T-cell (primary cell): ENCODE measurements around the gene C2orf80. TPM values are rescaled to one million over a fixed set of nuclear protein-coding genes. Genes with fewer than 3 reads are reported as not detected.
"Not testable (repeated sequence)": the region's sequence is repeated elsewhere in the genome, so short reads cannot be mapped to it uniquely, and the experiment has no call there.

Experiments
- ATAC-seq, 4 experiments: fragments of 200-7000 bp in 3 of 4; fragments of 150-1000 bp in 1 of 4; cut with Tn5 transposase; replicated peaks in 1 of 4; 1 replicate in 3 of 4; 2 replicates in 1 of 4; pipeline ENCODE4 v1.10.0; 2021; ENCODE audit warnings: moderate library complexity in 3 of 4, mild to moderate bottlenecking in 2 of 4, moderate number of reproducible peaks in 1 of 4
- CTCF ChIA-PET, 2 donors: fragments of 300-600 bp; sonication (Branson Sonifier 250); formaldehyde crosslinking; loops; one replicate each; lab custom pipeline; 2022; ENCODE audit warnings: antibody characterized with exemption in 2 of 2; lab: Charles Lee
- POLR2A ChIA-PET, 2 donors: fragments of 300-600 bp; sonication (Branson Sonifier 250); formaldehyde crosslinking; loops; one replicate each; lab custom pipeline; 2022; ENCODE audit warnings: antibody characterized with exemption in 2 of 2; lab: Charles Lee
- DNase-seq, 35 experiments: peaks; one replicate each; pipeline versions ENCODE4 v3.0.0 to v3.0.0-alpha.2; 2013 to 2023
- H3K27ac ChIP-seq: one replicate; pipeline ENCODE4 v1.5.1; 2013; ENCODE audit warnings: low read length
- H3K27me3 ChIP-seq, 2 experiments: replicated peaks in 1 of 2; 1 replicate in 1 of 2; 2 replicates in 1 of 2; pipeline versions ENCODE4 v1.6.1 to v1.7.0; 2013; ENCODE audit warnings: low read length in 1 of 2, mixed read lengths in 1 of 2; ENCODE audit not compliant: control insufficient read depth in 2 of 2, insufficient read depth in 2 of 2; ENCODE audit errors: extremely low read depth in 1 of 2
- H3K36me3 ChIP-seq, 2 donors: 1 replicate in 1 of 2; 2 replicates in 1 of 2; pipeline versions ENCODE4 v1.6.1 to v1.7.0; 2013; ENCODE audit warnings: low read length in 1 of 2; ENCODE audit not compliant: control insufficient read depth in 2 of 2, insufficient read depth in 1 of 2; ENCODE audit errors: extremely low read depth in 1 of 2
- H3K4me1 ChIP-seq, 2 experiments: 1 replicate in 1 of 2; 2 replicates in 1 of 2; pipeline versions ENCODE4 v1.6.1 to v1.7.0; 2013; ENCODE audit warnings: low read length in 2 of 2, mixed read lengths in 1 of 2; ENCODE audit not compliant: insufficient read depth in 2 of 2, control insufficient read depth in 1 of 2; ENCODE audit errors: extremely low read depth in 1 of 2
- H3K4me3 ChIP-seq, 2 donors: 1 replicate in 1 of 2; 2 replicates in 1 of 2; pipeline versions ENCODE4 v1.5.1 to v1.7.0; 2013; ENCODE audit warnings: mild to moderate bottlenecking in 2 of 2, low read length in 1 of 2, moderate library complexity in 1 of 2; ENCODE audit not compliant: control insufficient read depth in 1 of 2; ENCODE audit errors: extremely low read depth in 1 of 2
- H3K9me3 ChIP-seq: 2 replicates; pipeline ENCODE4 v1.7.0; 2013
- H3K27ac Mint-ChIP-seq, 2 donors: one replicate each; pipeline ENCODE4 v1.8.0; 2020 to 2021; ENCODE audit warnings: mild to moderate bottlenecking in 2 of 2, mixed read lengths in 2 of 2
- H3K27me3 Mint-ChIP-seq, 2 donors: one replicate each; pipeline ENCODE4 v1.8.0; 2021 to 2022; ENCODE audit warnings: mixed read lengths in 2 of 2
- H3K36me3 Mint-ChIP-seq: one replicate; pipeline ENCODE4 v1.8.0; 2021; ENCODE audit warnings: mixed read lengths
- H3K4me1 Mint-ChIP-seq, 3 donors: one replicate each; pipeline ENCODE4 v1.8.0; 2020 to 2022; ENCODE audit warnings: mixed read lengths in 3 of 3, mild to moderate bottlenecking in 1 of 3
- H3K4me3 Mint-ChIP-seq, 3 donors: one replicate each; pipeline ENCODE4 v1.8.0; 2020 to 2022; ENCODE audit warnings: mild to moderate bottlenecking in 3 of 3, mixed read lengths in 3 of 3, moderate library complexity in 3 of 3
- H3K9me3 Mint-ChIP-seq, 3 donors: one replicate each; pipeline ENCODE4 v1.8.0; 2020 to 2022; ENCODE audit warnings: mixed read lengths in 3 of 3
- WGBS: methylation state at CpG from one replicate; pipeline ENCODE4 v1.1.5; 2013; ENCODE audit warnings: missing lambda C conversion rate; ENCODE audit not compliant: insufficient coverage; 5-methylcytosine and 5-hydroxymethylcytosine counted together
- total RNA-seq, 35 experiments: library from RNA in 6 of 35; stranded (reverse) in 6 of 35; fragments of 120-200 nt in 1 of 35; gene quantifications; one replicate each; pipeline versions ENCODE4 v1.2.1 to v1.2.4 and lab custom pipeline; 2013 to 2026

The C2orf80 gene
- total RNA-seq, 5 donors from 2014 or later (not counting 1 experiment from before 2014, with no cell fraction given): not detected

DNA sequence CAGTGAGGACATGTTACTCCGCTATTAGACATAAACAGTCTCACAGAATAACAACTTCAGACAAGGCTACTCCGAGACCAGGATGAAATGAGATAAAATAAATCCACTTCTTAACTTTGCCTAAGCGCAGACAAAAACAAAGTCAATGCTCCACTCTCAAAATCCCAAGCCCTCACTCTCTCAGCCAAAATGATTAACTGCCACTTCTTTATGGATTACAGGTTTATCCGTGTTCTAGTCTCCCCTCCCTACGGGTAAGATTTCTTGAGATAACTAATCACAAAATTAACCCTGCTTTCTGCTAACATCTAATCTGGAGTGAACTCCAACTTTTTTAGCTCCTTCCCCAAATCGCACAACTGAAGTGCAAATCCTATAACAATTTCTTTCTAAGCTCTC, 59.1 kb downstream of the C2orf80 start:
- Histone ChIP-seq H3K4me1 (peaks cover 6 to 10% of the 10 kb centered on the region in 2 experiments), H3K27me3 (peaks cover 0 to 8% of the 10 kb centered on the region in 2 experiments), H3K4me3 (no peak overlapping the region), H3K36me3 (no peaks in the 10 kb centered on the region), H3K27ac (no peak overlapping the region), H3K9me3 (no peaks in the 10 kb centered on the region)
- DNase-seq: no peak
- H3K27ac Mint-ChIP-seq: no peak overlapping the region
- H3K4me1 Mint-ChIP-seq: peaks cover 5 to 10% (median 10%) of the 10 kb centered on the region in 3 donors
- no peaks in the 10 kb centered on the region for H3K36me3 Mint-ChIP-seq
- peaks cover 0 to 2% (median 0%) of the 10 kb centered on the region in 3 donors for H3K9me3 Mint-ChIP-seq
- ChIA-PET POLR2A (no interaction called here), CTCF (no interaction called here)
- no peak overlapping the region for H3K4me3 Mint-ChIP-seq
- ATAC-seq: no peak
- peaks cover 8 to 11% of the 10 kb centered on the region in 2 donors for H3K27me3 Mint-ChIP-seq
- 97% methylated on average over 3 of the region's 6 CpGs for WGBS

DNA sequence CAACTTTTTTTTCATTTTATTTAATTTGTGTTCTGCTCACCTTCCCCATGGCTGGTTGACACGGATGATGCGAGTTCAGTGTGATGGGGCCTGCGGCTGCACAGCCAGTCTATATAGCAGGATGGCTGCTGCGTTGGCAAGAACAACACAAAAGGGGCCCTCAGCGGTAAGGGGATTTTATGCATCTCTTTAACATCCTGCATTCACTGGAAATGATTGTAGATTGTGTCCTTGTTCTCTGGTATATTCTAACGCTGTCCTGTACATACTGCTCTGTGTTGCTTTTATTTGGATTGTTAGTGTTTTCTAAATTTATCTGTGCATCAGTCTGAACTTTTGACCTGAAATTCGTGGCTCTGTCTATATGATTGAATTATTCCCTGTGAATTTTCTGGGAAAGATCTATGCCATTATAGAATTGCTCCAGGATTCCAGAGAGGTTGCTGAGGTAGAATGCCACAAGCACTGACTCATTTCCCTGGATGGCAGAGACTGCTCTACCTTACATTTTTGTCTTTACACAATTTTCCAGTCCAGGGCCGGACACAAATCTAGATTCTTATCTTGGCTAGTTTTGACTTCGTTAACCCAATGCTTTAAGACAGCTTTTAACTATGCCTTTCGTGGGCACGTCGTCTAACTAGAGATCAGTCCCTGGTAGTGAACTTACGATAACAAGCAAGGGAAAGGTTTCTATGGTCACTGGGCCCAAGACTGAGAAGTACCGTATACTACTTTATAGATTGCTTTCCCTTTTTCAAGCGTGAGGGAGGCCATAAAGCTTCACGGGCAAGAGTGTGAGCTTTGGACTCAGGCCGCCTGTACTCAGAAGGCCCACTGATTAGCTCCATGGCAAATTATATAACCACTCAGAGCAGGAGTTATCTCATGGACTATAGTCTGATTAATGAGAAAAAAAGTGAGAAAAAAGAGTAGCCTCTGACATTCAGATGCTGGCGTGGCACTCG, 59.8 kb downstream of the C2orf80 start, which contains the start of gene CRYGC:
Gene CRYGC, minus strand, starts transcription at position 85 of the 968 bp plus-strand sequence. Its CDS starts 36 bp downstream, at position 49.
- Mint-ChIP-seq H3K27ac (no peak within 1 kb of the TSS), H3K9me3 (peaks cover 0 to 2% (median 0%) of the 10 kb centered on the region in 3 donors), H3K4me1 (peaks cover 1 to 4% (median 3%) of the 10 kb centered on the region in 3 donors), H3K27me3 (peaks cover 11 to 17% of the 10 kb centered on the region in 2 donors), H3K36me3 (no peaks in the 10 kb centered on the region), H3K4me3 (no peak within 1 kb of the TSS)
- no peak within 1 kb of the TSS for H3K4me3 ChIP-seq
- POLR2A ChIA-PET: no interaction called here
- DNase-seq (no peak), ATAC-seq (no peak)
- H3K27me3 ChIP-seq: peaks cover 0 to 6% of the 10 kb centered on the region in 2 experiments
- WGBS: 72% methylated on average over 10 of the region's 19 CpGs
- no peaks in the 10 kb centered on the region for H3K36me3 ChIP-seq
- CTCF ChIA-PET: no interaction called here
- H3K9me3 ChIP-seq: no peaks in the 10 kb centered on the region
- H3K4me1 ChIP-seq: peaks cover 2 to 5% of the 10 kb centered on the region in 2 experiments
- H3K27ac ChIP-seq: no peak within 1 kb of the TSS

DNA sequence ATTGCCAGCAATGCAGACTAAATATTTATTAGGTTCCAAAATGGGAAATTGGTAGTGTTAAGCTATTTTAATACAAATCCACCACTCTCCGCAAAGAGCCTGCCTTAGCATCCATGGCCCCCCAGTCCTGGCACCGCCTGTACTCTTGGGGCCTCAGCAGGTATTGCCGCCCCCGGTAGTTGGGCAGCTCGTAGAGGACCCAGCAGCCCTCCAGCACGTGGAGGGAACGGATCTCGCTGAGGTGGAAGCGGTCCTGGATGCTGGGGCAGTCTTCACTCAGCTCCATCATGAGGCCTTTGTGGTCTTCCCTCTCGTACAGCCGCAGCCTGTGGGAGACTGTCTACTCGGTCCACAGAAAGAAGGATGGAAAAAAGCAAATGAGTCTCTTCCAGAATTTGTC, 61.7 kb downstream of the C2orf80 start:
- Histone ChIP-seq H3K36me3 (no peaks in the 10 kb centered on the region), H3K27me3 (peaks cover 0 to 12% of the 10 kb centered on the region in 2 experiments), H3K4me3 (no peak overlapping the region), H3K9me3 (no peaks in the 10 kb centered on the region), H3K4me1 (no peaks in the 10 kb centered on the region), H3K27ac (no peak overlapping the region)
- H3K27me3 Mint-ChIP-seq: peaks cover 22 to 28% of the 10 kb centered on the region in 2 donors
- DNase-seq: no peak
- ChIA-PET POLR2A (no interaction called here), CTCF (interaction anchor here in 1 of 2 donors (0.5 kb wide), 1 partner anchor 10 kb away, joined by 4 read pairs; no protein-coding TSS in a partner anchor)
- no peak overlapping the region for H3K4me3 Mint-ChIP-seq
- 78% methylated on average over 9 of the region's 12 CpGs for whole genome bisulfite sequencing
- H3K9me3 Mint-ChIP-seq: peaks cover 0 to 2% (median 0%) of the 10 kb centered on the region in 3 donors
- H3K4me1 Mint-ChIP-seq: peaks cover 6 to 15% (median 8%) of the 10 kb centered on the region in 3 donors
- H3K27ac Mint-ChIP-seq: no peak overlapping the region
- no peak for ATAC-seq
- H3K36me3 Mint-ChIP-seq: no peaks in the 10 kb centered on the region

DNA sequence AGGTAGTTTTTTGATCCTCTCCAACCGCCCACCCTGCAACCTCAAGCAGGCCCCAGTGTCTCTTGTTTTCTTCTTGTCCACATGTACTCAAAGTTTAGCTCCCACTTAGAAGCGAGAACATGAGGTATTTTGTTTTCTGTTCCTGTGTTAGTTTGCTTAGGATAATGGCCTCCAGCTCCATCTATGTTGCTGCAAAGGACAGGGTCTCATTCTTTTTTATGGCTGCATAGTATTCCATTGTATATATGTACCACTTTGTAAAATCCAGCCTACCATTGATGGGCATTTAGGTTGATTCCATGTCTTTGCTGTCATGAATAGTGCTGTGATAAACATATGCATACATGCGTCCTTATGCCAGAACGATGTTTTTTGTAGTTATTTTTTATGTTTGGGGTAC, 62.7 kb downstream of the C2orf80 start:
- H3K4me3 ChIP-seq: no peak overlapping the region
- DNase-seq (no peak), ATAC-seq (no peak)
- no peaks in the 10 kb centered on the region for H3K9me3 ChIP-seq
- H3K27me3 Mint-ChIP-seq: peaks cover 22 to 28% of the 10 kb centered on the region in 2 donors
- H3K4me1 Mint-ChIP-seq: peaks cover 6 to 15% (median 8%) of the 10 kb centered on the region in 3 donors
- no CpG with 5 or more reads among the region's 4 CpGs for WGBS
- POLR2A ChIA-PET: no interaction called here
- H3K27ac Mint-ChIP-seq: no peak overlapping the region
- no peaks in the 10 kb centered on the region for H3K36me3 ChIP-seq
- H3K36me3 Mint-ChIP-seq: no peaks in the 10 kb centered on the region
- peaks cover 0 to 12% of the 10 kb centered on the region in 2 experiments for H3K27me3 ChIP-seq
- H3K4me1 ChIP-seq: no peaks in the 10 kb centered on the region
- H3K4me3 Mint-ChIP-seq: no peak overlapping the region
- no peak overlapping the region for H3K27ac ChIP-seq
- CTCF ChIA-PET: no interaction called here
- H3K9me3 Mint-ChIP-seq: peaks cover 0 to 2% (median 0%) of the 10 kb centered on the region in 3 donors

DNA sequence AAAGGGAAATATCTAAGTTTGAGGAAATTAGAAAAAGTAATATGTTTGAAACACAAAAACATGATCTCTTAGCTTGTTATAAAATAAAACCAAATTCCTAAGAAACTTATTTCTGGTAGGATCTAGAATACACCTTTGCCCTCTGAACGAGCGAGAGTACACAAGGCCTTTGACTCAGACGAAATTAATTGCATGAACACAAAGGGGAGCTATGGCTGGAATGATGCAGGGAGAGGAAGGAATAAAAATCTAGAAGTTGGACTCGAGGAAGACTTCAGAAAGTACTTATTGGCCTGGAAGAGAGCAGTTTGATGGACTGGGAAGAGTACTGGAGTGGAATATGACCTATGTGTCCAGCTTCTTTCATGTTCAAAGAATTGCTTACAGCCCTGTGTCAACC, 64.6 kb downstream of the C2orf80 start:
- Mint-ChIP-seq H3K9me3 (peaks cover 0 to 2% (median 0%) of the 10 kb centered on the region in 3 donors), H3K4me1 (peaks cover 6 to 15% (median 8%) of the 10 kb centered on the region in 3 donors), H3K27ac (no peak overlapping the region), H3K36me3 (no peaks in the 10 kb centered on the region), H3K4me3 (no peak overlapping the region), H3K27me3 (peaks cover 25 to 34% of the 10 kb centered on the region in 2 donors)
- H3K27ac ChIP-seq: no peak overlapping the region
- ATAC-seq (no peak), DNase-seq (no peak)
- ChIA-PET POLR2A (no interaction called here), CTCF (no interaction called here)
- no peaks in the 10 kb centered on the region for H3K4me1 ChIP-seq
- H3K4me3 ChIP-seq: no peak overlapping the region
- H3K9me3 ChIP-seq: no peaks in the 10 kb centered on the region
- peaks cover 0 to 14% of the 10 kb centered on the region in 2 experiments for H3K27me3 ChIP-seq
- H3K36me3 ChIP-seq: no peaks in the 10 kb centered on the region
- no CpG with 5 or more reads among the region's 4 CpGs for WGBS

DNA sequence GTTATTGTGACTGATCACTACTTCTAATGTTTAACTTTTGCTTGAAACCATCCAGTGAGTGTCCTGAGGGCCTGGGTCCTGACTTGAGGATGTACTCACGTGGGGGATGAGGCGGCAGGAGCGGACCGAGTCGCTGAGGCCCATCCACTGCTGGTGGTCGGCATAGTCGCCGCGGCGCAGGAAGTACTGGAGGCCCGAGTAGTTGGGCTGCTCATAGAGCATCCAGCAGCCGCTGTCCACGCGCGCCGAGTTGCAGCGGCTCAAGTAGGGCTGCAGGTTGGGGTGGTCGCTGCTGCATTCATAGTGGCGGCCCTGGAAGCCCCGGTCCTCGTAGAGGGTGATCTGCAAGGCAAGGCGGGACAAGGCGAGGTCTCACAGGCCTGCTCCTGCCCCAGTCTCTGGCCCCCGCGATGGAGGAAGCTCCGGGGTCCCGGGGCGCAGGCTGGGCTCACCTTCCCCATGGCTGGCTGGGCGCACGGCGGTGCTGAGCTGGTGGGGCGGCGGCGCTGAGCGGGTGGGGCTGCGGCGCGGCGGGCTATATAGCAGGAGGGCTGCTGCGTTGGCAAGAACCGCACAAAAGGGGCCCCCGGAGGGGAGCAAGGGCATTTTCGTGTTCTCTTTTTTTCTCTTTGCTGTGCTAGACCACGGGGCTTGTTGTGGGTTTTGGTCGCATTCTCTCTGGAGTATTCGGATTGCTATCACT, 65.7 kb downstream of the C2orf80 start, which contains the start of gene CRYGD:
Gene CRYGD, minus strand, starts transcription at position 512 of the 703 bp plus-strand sequence. Its CDS starts 51 bp downstream, at position 461.
- peak in 2 of 4 experiments; percentile 24 to 44 for ATAC-seq

More for the DNA sequence above, 65.7 kb downstream of the C2orf80 start, which contains the start of gene CRYGD:
- H3K36me3 Mint-ChIP-seq, H3K9me3 Mint-ChIP-seq, H3K4me3 ChIP-seq, H3K4me1 ChIP-seq, H3K9me3 ChIP-seq, H3K27ac ChIP-seq, CTCF ChIA-PET, H3K27ac Mint-ChIP-seq, POLR2A ChIA-PET, H3K36me3 ChIP-seq: not testable (repeated sequence)
- Mint-ChIP-seq H3K27me3 (peaks cover 25 to 34% of the 10 kb centered on the region in 2 donors), H3K4me3 (peak within 1 kb of the TSS in 1 of 3 donors; percentile 46), H3K4me1 (peaks cover 6 to 15% (median 8%) of the 10 kb centered on the region in 3 donors)
- H3K27me3 ChIP-seq: peaks cover 0 to 14% of the 10 kb centered on the region in 2 experiments
- DNase-seq: peak in 1 of 35 experiments; percentile 12
- 10% methylated on average over 31 of the region's 46 CpGs for WGBS
